Activated CD4-positive, alpha-beta T cell treated with anti-CD3 and anti-CD28 coated beads, Interleukin-2, Interleukin-6, amounts not matched to agents 100 ng/mL and 50 ng/mL, durations not matched to agents 16 hours and 8 hours (primary cell): ENCODE measurements around the gene BCL2L14.

Experiments used
- DNase-seq: peaks from one replicate; pipeline ENCODE4 v3.0.0-alpha.2; 2020

The BCL2L14 gene

DNA sequence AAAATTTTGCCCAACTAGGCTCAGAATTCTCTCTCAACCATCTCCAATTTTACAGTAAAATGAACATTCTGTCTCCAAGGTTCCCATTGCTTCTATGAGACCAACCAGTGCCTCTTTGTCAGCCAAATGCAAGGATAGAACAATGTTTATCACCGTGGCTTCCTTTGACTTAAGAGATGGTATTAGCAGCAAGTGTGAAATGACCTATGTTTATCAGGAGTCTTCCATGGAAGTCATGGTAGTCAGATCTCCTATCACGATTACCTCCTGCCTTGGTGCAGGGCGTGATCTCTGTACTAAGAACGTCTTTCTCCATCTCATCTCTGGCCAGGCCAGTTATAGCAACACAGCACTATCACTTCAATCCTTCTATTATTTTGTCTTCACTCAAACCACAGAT lies 6.1 kb upstream of the BCL2L14 start:
- DNase-seq, result no peak

- DNase-seq, result no peak
These were observed 2.0 kb upstream of the BCL2L14 start for GRCh38 chr12:12068751-12069150.

GRCh38 chr12:12069821-12070548 lies 754 bp upstream of the BCL2L14 start:
- DNase-seq, result no peak

DNA sequence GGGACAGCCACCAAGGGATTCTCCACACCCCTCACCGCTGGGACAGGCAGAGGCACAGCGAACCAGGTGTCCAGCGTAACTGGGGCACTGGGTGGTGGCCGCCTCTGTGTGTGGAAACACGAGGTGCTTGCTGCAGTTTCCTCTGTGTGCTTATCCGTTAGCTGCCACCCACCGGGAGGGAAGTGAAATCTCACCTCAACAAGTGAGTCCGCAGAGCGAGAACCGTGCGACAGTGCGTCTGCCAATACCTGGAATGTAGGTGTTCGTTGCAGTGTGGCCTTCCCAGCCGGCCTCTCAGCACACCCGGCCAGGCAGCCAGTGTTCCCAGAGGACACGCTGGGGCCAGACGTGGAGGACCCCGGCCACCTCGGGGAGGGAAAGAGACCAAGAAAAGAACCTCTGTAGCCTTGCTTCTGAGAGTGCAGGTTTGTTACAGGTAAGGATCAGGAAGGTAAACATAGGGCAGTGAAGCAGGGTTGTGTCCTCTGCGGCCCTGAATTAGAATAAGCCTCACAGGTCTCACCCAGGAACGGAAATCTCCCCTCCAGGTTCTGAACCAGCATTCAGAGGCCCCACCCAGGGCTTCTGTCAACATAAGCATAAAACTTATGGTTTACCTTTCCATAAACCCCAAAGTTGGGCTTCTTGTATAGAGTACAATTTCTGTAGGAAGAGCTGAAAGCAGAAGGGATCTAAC lies 1.5 kb downstream of the BCL2L14 start:
- peak; percentile 11 for DNase-seq

- DNase-seq, result no peak
These were observed 8.6 kb downstream of the BCL2L14 start for GRCh38 chr12:12079291-12079690.

GRCh38 chr12:12081836-12082497 lies 11.2 kb downstream of the BCL2L14 start:
- DNase-seq, result peak; percentile 27

DNA sequence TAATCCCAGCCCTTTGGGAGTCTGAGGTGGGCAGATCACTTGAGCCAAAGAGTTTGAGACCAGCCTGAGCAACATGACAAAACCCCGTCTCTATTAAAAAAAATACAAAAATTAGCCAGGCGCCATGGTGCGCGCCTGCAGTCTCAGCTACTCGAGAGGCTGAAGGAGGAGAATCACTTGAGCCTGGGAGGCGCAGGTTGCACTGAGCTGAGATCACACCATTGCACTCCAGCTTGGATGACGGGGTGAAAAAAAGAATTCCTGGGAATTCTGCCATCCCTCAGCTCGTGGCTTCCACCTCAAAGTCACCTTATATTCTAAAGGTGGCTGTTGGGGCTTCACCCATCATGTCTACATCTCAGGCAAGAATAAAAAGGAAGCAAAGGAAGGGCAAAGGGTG lies 12.9 kb downstream of the BCL2L14 start:
- DNase-seq, result no peak

- DNase-seq, result no peak
These were observed 15.6 kb downstream of the BCL2L14 start for GRCh38 chr12:12086362-12086761.

DNA sequence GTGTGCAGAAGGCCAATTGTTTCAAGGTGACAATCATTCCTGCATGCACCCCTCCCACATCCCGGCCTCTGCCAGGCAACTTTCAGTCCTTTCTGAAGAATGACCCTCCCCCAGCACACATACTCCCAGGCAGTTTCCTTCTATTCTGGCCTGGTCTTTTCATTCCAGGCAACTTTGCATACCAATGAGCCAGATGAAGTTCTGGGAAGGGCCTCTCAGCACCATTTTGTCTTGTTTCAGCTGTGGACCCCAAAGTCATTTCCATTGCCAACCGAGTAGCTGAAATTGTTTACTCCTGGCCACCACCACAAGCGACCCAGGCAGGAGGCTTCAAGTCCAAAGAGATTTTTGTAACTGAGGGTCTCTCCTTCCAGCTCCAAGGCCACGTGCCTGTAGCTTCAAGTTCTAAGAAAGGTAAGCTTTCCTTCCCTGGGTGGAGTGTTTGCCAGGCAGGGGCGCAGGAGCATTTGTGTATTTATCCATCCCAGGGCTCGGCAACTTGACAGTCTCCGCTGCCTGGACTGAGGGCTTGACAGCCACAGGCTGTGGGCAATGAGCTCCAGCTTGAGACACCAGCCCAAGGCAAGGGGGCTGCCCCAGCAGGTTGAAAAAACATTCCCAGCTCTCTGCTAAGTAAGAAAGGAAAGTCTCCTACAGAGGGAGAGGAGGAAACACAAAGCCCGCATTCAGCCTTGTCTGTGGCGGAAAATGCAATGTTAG lies 16.4 kb downstream of the BCL2L14 start:
- DNase-seq, result no peak

GRCh38 chr12:12087693-12088034 lies 16.9 kb downstream of the BCL2L14 start:
- DNase-seq, result no peak

DNA sequence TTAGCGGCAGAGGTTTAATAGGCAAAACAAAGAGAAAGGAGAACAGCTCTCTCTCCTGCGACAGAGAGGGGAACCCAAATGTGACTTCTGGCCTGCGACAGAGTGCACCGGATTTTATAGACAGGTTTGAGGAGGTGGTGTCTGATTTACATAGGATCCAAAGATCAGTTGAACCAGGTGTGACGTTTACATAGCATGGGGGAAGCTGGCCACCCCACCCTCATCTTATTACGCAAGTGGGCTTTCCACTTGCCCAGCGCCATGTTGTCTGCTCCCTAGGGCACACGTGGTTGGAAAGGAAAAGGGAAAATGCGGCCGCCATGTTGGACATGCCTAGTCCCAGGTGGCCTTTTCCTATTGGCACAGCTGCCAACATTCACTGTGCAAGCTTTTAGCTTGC lies 17.4 kb downstream of the BCL2L14 start:
- DNase-seq, result no peak

- DNase-seq, result no peak
These were observed 18.0 kb downstream of the BCL2L14 start for GRCh38 chr12:12088761-12089160.

DNA sequence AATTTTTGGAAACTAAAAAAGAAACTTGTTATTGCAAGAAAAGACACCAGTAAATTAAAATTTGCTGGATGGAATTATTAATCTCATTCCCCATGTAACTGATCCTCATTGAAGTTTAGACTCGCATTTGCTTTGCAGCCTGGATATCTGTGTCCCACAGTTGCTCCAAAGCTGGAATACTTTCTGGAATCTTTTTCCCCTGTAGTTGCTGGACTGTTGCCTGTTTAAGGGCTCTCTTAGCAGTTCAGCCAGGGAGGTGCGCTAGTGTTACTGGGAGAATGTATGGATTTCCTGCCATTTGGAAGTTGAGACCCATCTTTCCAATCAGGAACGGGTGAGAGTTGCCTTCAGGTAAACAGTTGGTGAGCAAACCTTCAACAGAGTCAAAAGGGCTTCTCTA lies 20.3 kb downstream of the BCL2L14 start:
- DNase-seq, result no peak

- no peak for DNase-seq
These were observed 21.4 kb downstream of the BCL2L14 start for GRCh38 chr12:12091977-12092663.

GRCh38 chr12:12094481-12094880 lies 23.7 kb downstream of the BCL2L14 start:
- no peak for DNase-seq

DNA sequence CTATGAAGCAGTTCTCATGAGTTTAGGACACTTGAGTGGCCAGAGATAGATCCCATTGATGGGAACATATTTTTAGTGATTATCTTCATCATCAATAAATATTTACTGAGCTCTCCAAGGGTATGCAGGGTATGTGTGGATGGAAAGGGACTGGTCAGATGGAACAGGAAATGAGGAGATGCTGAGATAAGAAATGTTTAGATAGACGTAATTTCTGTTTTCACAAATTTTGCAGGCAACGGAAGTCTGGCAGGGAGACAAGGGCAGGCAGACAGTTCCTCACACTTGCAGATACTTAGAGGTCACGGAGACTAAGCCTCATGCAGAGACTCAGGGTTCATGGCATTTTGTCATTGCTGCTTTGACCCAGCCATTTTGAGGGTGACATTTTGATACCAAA lies 24.3 kb downstream of the BCL2L14 start:
- no peak for DNase-seq

DNA sequence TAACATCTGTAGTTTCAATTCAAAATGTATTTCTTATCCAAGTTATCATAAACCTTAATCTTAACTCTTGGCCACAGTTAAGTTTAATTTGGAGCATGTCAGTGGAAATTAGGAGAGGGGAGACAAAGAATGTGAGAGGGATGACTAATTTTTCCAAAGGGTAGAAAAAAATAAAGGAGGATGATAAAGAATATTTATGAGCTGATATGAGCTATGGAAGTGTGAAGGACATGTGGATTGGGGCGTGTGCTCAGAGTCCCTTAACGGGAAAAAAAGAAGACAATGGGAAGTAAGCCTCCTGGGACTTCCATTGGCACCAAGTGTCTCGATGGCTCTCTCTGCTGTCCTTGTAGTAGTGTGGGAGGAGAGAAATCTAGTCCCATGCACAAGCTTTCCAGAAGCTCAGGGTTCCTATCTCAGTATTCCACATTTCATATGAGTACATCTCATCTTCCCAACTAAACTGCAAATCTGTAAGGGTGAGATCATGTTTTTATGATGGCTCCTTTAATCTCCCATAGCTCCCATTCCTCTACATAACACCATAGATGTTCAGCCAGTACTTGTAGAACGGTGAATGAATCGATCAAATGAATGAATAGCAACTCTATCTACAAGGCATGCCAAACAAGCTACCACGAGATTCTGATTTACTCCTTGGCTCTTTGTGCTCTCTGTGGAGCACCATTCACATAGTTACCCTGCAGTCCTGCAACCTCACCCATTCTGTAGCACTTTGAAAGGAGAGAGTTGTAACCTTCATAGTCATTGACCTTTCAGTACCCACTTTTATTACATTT lies 27.4 kb downstream of the BCL2L14 start:
- DNase-seq, result no peak

- DNase-seq, result no peak
These were observed 27.9 kb downstream of the BCL2L14 start for GRCh38 chr12:12098691-12099015.

DNA sequence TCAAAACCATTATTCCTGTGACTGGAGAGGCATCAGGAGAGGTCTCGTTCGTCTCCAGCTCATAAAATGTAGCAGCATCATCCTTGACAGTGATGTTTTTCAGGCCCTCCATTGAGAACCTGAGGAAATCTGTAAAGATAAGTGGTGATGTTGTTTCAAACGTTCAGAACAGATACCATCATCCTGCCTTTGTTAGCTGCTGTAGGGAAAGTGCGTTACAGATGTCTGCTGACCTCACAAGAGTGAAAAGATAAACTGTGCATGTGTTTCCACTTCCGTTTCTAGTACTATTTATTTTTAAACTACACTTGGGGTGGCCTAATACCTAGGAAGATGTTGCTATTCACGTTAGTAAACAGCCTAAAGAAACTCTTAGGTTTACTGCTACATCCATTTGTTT lies 28.4 kb downstream of the BCL2L14 start:
- DNase-seq, result no peak

GRCh38 chr12:12107678-12108077 lies 36.9 kb downstream of the BCL2L14 start:
- DNase-seq, result no peak

- DNase-seq, result no peak
These were observed 37.8 kb downstream of the BCL2L14 start for GRCh38 chr12:12108441-12109058.
